D721Med (cell line): ENCODE results near the gene RASGEF1C.

Source experiments
- DNase-seq: peaks from one replicate; pipeline ENCODE4 v3.0.0; 2011; ENCODE audit warnings: low spot score; ENCODE audit not compliant: insufficient read length
- FAIRE-seq: peaks from 2 replicates; lab custom pipeline; 2011; peaks lifted over from hg19 to GRCh38; lab: Jason Lieb, UNC
- CTCF ChIP-seq: IDR thresholded peaks from 2 replicates; pipeline ENCODE4 v1.5.1; 2012; ENCODE audit warnings: mild to moderate bottlenecking, control low read depth; ENCODE audit not compliant: insufficient read depth; ENCODE audit errors: missing control alignments

The RASGEF1C gene

GRCh38 chr5:180235846-180236245 lies 26.8 kb upstream of the RASGEF1C start:
- peak; percentile 38 for DNase-seq
- TF ChIP-seq CTCF: no peak
- FAIRE-seq: peak; percentile 80

GRCh38 chr5:180235077-180235476 lies 26.1 kb upstream of the RASGEF1C start:
- no peak for FAIRE-seq
- no peak for DNase-seq
- no peak for TF ChIP-seq CTCF

GRCh38 chr5:180234271-180234670 lies 25.3 kb upstream of the RASGEF1C start:
- no peak for DNase-seq
- no peak for FAIRE-seq
- TF ChIP-seq CTCF: no peak

- DNase-seq: no peak
- FAIRE-seq: no peak
- no peak for TF ChIP-seq CTCF
Measured at GRCh38 chr5:180233729-180234128, 24.7 kb upstream of the RASGEF1C start.

GRCh38 chr5:180230017-180230416 lies 21.0 kb upstream of the RASGEF1C start:
- TF ChIP-seq CTCF: no peak
- FAIRE-seq (no peak), DNase-seq (no peak)

GRCh38 chr5:180222056-180222455 lies 13.0 kb upstream of the RASGEF1C start:
- FAIRE-seq: no peak
- no peak for TF ChIP-seq CTCF
- DNase-seq: no peak

- FAIRE-seq (no peak), DNase-seq (no peak)
- no peak for TF ChIP-seq CTCF
Measured at GRCh38 chr5:180217797-180218196, 8.8 kb upstream of the RASGEF1C start.
